ENCODE measurements around the gene SPHKAP. TPM values are rescaled to one million over a fixed set of nuclear protein-coding genes. Genes with fewer than 3 reads are reported as not detected.

The SPHKAP gene
- total RNA-seq, 2 donors from 2014 or later = 0.08 to 0.10 TPM

DNA sequence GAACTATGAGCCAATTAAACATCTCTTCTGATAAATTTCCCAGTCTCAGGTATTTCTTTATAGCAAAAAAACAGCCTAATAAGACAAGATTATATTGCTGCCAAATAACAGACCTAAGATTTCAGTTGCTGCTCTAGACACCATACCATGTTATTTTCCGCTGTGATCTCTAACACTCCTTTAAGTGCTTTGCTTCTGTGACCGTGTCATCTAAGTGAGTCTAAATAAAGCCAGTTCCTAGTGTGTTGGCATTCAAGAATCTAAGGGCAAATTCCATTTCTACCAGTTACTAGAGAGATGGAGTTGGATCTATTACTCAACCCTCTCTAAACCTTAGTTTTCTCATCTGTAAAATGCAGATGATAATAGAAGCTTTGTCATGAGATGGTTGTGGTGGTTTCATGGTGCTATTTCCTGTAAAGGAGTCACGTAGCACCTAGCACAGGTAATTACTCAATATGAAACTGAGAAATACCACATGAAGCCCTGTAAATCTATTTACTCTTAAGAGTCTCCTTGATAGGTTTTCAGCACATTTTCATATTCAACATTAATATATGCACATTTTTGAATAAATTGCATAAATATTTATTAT, 40.5 kb downstream of the SPHKAP start:
- Histone ChIP-seq H3K27me3 (no peaks in the 10 kb centered on the region), H3K4me1 (no peaks in the 10 kb centered on the region), H3K4me3 (no peak overlapping the region), H3K36me3 (no peaks in the 10 kb centered on the region), H3K9ac (ENCODE audit: low read depth in 2 of 2, low read length in 2 of 2) (no peak overlapping the region), H3K27ac (no peak overlapping the region), H3K9me3 (no peaks in the 10 kb centered on the region)
- no peak for TF ChIP-seq CTCF (IDR thresholded peaks at IDR 0.05)
- no peak for DNase-seq
- intact Hi-C loops (cut with DNase I) = no loop called here

- intact Hi-C loops (cut with DNase I) = no loop called here
- Histone ChIP-seq H3K4me1 (no peaks in the 10 kb centered on the region), H3K36me3 (no peaks in the 10 kb centered on the region), H3K9me3 (no peaks in the 10 kb centered on the region), H3K27me3 (no peaks in the 10 kb centered on the region), H3K9ac (ENCODE audit: low read depth in 2 of 2, low read length in 2 of 2) (no peak overlapping the region), H3K27ac (no peak overlapping the region), H3K4me3 (no peak overlapping the region)
- DNase-seq = no peak
- no peak for TF ChIP-seq CTCF (IDR thresholded peaks at IDR 0.05)
Observed at GRCh38 chr2:228136027-228136426, 45.5 kb downstream of the SPHKAP start.

- Histone ChIP-seq H3K4me3 (no peak overlapping the region), H3K27me3 (no peaks in the 10 kb centered on the region), H3K9ac (ENCODE audit: low read depth in 2 of 2, low read length in 2 of 2) (no peak overlapping the region), H3K4me1 (no peaks in the 10 kb centered on the region), H3K36me3 (no peaks in the 10 kb centered on the region), H3K27ac (no peak overlapping the region), H3K9me3 (no peaks in the 10 kb centered on the region)
- no peak for TF ChIP-seq CTCF (IDR thresholded peaks at IDR 0.05)
- intact Hi-C loops (cut with DNase I) = no loop called here
- DNase-seq = no peak
Observed at GRCh38 chr2:228135300-228135699, 46.2 kb downstream of the SPHKAP start.

DNA sequence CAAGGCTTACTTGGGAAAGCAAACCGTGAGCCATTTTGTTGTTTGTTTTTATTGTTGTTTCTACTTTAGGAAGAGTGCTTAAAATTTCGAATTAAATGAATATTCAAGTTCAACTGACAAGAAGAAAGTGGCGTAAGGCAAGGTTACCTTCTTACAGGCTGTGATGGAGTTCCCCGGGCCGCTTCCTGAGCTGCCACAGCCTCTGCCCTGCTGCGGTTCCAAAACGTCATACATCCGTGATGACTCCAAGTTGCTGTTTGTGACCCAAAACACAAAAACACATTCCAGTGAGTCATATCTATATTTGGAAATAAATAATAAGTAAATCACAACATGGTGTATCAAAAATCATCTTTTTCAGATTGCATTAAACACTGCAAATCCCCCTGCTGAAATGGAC, 49.7 kb downstream of the SPHKAP start:
- Histone ChIP-seq H3K4me1 (no peaks in the 10 kb centered on the region), H3K9me3 (no peaks in the 10 kb centered on the region), H3K4me3 (no peak overlapping the region), H3K9ac (ENCODE audit: low read depth in 2 of 2, low read length in 2 of 2) (no peak overlapping the region), H3K27me3 (no peaks in the 10 kb centered on the region), H3K36me3 (no peaks in the 10 kb centered on the region), H3K27ac (no peak overlapping the region)
- no peak for DNase-seq
- no peak for TF ChIP-seq CTCF (IDR thresholded peaks at IDR 0.05)
- intact Hi-C loops (cut with DNase I) = no loop called here

DNA sequence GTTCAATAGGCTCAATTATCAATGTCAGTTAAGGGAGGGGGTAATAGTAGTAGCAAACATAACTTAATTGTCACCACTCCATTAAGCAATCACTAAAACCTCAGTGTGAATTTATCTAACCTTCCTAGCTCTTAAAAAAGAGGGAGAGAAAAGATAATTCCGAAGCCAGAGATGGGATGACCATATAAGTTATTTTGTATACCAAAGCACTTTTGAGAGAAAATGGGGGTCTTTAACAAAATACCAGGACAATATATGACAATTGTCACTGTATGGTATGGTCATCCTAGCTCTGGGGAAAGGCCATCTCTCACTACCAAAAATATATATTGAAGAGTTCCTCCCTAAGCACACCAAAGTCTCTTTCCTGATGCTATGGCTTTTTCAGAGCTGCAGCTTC, 55.1 kb downstream of the SPHKAP start:
- H3K4me3 ChIP-seq = no peak overlapping the region
- intact Hi-C loops (cut with DNase I) = no loop called here
- no peaks in the 10 kb centered on the region for H3K4me1 ChIP-seq
- no peaks in the 10 kb centered on the region for H3K9me3 ChIP-seq
- H3K27me3 ChIP-seq = no peaks in the 10 kb centered on the region
- H3K36me3 ChIP-seq = no peaks in the 10 kb centered on the region
- no peak overlapping the region for H3K27ac ChIP-seq
- no peak for TF ChIP-seq CTCF (IDR thresholded peaks at IDR 0.05)
- no peak for DNase-seq
- no peak overlapping the region for H3K9ac ChIP-seq (ENCODE audit: low read depth in 2 of 2, low read length in 2 of 2)

Measured in colonic mucosa (tissue), 4 donors.